T47D (cell line): ENCODE measurements around the gene TGM5.
"Not testable (repeated sequence)": the region's sequence is repeated elsewhere in the genome, so short reads cannot be mapped to it uniquely, and the experiment has no call there.

ENCODE experiments used
- DNase-seq, 2 experiments: peaks; one replicate each; pipeline versions ENCODE4 v3.0.0 to v3.0.0-alpha.2; 2011 to 2012; ENCODE audit warnings: low read depth in 1 of 2, low spot score in 1 of 2
- JUND ChIP-seq: IDR thresholded peaks from 2 replicates; pipeline ENCODE4 v1.6.1; 2012; ENCODE audit warnings: low read depth
- in situ Hi-C: cut with HindIII; loops from 2 replicates; pipeline ENCODE4 v1.10.0; 2016; ENCODE audit warnings: low sequenced_read_pairs, low pct_unique_long_range_greater_than_20kb

Gene TGM5

DNA sequence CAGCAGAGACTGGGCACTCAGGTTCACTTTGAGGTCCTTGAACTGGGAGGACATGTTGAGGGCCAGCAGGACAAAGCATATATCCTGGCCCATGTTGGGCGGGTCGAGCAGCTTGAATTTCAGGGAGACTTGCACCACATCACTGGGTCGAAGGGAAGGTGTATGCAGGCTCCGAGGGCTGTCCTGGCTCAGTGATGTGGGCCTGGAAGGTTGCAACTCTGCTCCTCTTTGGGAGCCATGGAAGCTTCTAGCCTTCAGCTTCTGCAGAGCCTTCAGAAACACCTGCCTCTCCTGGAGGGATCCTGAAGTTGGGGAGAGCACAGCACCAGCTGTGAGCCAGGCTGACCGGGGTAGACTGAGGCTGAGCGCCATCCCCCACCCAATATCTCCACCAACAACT, 31.2 kb downstream of the TGM5 start:
- in situ Hi-C loops = no loop called here
- DNase-seq = no peak
- no peak for TF ChIP-seq JUND

DNA sequence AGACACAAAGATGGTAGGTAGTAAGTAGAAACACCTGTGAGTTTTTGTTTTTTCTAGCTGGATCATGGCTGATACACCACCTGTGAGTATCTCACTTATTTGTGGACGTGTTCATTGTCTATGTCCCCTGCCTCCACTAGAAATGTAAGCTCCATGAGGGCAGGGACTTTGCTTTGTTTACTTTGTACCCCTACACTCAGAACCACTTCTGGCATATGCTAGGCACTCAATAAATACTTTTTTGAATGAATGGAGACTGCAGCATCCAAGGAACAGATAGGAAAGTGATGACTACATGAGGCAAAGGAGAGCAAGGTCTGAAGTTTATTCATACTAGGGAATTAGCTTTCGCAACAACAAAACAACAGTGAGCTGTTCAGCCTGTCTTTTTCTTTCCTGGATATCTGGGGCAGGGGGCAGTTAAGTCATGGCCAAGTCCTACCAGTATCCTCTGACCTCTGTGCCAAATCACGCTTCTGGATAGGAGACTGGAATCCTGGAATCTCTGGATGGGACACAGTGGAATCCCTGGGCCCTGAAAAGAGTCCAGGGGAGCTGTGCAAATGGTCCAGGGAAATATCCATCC, 34.3 kb downstream of the TGM5 start:
- TF ChIP-seq JUND = no peak
- in situ Hi-C loops = no loop called here
- DNase-seq = no peak

DNA sequence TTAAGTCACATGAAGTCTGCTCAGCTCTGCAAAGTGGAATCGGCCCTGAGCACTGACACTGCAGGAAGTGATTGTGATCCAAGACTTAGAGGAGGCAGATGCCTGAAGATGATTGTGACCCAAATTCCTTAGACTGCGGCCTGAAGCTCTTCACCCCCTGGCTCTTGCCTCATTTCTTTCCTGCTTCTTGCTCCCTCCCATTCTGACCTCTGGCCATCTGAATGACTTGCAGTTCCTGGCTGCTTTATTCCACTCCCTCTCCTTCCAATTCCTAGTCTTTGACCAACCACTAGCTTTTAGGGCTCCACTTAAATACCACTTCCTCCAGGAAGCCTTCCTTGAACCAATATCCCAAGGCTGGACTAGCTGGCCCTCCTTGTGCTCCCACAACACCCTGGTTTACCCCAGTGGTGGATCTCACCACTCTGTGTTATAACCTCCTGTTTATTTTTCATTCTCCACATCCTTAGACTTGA, 36.0 kb downstream of the TGM5 start:
- peak in 1 of 2 experiments; percentile 44 for DNase-seq
- in situ Hi-C loops = no loop called here

DNA sequence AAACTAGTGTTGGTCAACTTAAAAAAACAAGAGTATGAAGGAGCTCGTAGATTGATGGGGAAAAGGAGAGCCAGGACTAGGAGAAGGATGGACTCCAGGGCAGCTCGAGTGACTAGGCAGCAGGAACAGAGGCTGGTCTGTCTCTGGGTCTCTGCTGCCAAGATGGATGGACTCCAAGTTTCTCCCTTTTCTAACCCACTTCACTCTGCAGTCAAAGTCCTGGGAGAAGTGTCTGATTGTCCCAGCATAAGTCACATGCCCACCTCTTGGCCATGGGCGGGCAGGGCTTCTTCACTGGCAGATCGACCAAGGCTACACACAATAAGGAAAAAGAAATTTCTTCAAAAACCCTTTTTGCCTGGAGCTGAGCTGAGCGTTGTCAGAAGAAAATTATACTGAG, 36.8 kb downstream of the TGM5 start:
- in situ Hi-C loops = no loop called here
- TF ChIP-seq JUND = no peak
- no peak for DNase-seq

More for the DNA sequence above, 36.0 kb downstream of the TGM5 start:
- no peak for TF ChIP-seq JUND

DNA sequence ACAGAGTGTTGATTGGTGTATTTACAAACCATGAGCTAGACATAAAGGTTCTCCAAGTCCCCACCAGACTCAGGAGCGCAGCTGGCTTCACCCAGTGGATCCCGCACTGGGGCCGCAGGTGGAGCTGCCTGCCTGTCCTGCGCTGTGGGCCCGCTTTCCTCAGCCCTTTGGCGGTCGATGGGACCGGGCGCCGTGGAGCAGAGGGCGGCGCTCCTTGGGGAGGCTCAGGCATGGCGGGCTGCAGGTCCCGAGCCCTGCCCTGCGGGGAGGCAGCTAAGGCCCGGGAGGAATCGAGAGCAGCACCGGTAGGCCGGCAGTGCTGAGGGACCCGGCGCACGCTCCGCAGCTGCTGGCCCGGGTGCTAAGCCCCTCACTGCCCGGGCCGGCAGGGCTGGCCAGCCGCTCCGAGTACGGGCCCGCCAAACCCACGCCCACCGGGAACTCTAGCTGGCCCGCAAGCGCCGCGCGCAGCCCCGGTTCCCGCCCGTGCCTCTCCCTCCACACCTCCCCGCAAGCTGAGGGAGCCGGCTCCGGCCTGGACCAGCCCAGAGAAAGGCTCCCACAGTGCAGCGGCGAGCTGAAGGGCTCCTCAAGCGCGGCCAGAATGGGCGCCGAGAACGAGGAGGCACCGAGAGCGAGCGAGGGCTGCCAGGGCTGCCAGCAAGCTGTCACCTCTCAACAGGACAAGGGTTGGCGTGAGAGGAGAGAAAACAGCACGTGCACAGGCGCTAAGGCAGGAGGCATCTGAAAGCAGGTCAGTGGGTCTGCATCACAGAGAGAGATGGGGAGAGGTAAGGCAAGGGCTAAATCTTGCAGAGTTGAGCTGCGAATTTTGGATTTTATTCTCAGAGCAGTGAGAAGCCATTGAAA, 40.1 kb downstream of the TGM5 start:
- no peak for TF ChIP-seq JUND
- no peak for DNase-seq
- in situ Hi-C loops = no loop called here

DNA sequence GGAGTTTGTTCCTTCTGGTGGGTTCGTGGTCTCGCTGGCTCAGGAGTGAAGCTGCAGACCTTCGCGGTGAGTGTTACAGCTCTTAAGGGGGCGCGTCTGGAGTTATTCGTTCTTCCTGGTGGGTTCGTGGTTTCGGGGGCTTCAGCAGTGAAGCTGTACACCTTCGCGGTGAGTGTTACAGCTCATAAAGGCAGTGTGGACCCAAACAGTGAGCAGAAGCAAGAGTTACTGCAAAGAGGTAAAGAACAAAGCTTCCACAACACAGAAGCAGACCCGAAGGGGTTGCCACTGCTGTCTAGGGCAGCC, 40.8 kb downstream of the TGM5 start:
- DNase-seq, in situ Hi-C loops: not testable (repeated sequence)

DNA sequence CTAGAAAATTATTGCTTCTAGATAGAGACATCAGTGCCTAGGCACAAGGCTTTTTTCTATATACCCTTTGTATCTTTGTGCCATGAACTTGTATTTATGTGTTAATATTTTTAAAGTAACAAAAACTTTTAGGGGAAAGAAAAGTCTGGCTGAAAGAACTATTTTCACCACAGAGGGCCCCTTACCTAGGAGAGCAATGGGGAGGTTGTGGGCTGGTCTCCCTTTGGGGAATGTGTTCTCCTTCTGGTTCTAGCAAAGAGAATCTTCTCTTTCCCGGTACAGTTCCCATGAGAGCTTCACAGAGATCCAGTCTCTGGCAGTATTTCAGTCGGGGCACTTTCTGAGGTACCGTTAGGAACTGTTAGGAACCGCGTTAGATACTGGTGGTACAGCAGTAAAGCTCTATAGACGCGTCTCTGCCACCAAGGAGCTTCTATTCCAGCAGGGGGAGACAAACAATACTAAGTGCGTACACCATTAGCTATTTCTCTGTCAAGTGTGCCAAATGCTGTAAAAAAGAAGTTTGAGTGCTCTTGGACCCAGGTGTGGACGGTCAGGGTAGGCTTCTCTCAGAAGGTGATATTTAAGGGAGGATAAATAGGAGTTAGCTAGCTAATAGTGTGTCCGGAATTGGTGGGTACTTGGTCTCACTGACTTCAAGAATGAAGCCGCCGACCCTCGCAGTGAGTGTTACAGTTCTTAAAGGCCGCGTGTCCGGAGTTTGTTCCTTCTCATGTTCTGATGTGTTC, 41.4 kb downstream of the TGM5 start:
- no peak for TF ChIP-seq JUND
- in situ Hi-C loops = no loop called here
- DNase-seq = peak; percentile 75 to 79

DNA sequence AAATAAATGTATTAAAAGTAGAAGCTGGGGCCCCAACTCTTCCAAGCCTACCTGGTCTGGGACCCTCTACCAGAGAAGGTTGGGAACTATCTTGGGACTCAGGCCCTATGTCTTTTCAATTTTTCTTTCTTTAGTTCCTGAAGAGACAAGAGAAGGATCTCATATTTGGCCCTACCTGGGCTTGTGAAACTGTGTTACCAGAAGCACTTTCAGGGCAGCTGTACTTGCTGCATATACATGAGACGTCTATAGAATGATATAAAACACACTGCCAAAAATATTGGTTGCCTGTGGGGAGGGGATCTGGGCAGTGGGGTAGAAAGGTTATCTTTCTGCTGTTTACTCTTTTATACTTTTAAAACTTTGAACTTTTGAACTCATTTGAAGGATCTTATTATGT, 45.3 kb downstream of the TGM5 start:
- DNase-seq = no peak
- no peak for TF ChIP-seq JUND
- in situ Hi-C loops = no loop called here

DNA sequence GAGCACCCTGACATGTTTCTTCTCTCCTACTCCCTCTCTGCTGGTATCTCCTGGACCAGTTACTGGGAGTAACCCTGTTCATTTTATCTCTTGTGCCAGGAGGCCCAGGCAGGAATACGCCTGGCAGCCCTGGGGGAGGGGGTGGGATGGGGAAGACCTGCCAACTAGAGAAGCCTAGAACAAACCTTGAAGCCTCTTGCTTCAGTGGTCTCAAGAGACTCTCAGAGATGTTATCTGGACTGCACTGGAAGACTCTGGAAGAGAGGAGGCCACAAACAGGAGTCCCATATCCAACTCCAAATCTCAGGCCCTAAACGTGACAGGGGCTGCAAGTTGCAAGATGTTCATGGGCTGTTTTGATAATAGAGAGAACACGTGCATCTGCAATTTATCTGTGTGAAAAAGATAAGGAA, 45.7 kb downstream of the TGM5 start, which contains the start of gene EPB42:
TSS of gene EPB42 (minus strand) at position 28 of the 413 bp plus-strand sequence. CDS start 193 bp downstream, outside the sequence.
- in situ Hi-C loops = no loop called here
- no peak for TF ChIP-seq JUND
- DNase-seq = no peak

DNA sequence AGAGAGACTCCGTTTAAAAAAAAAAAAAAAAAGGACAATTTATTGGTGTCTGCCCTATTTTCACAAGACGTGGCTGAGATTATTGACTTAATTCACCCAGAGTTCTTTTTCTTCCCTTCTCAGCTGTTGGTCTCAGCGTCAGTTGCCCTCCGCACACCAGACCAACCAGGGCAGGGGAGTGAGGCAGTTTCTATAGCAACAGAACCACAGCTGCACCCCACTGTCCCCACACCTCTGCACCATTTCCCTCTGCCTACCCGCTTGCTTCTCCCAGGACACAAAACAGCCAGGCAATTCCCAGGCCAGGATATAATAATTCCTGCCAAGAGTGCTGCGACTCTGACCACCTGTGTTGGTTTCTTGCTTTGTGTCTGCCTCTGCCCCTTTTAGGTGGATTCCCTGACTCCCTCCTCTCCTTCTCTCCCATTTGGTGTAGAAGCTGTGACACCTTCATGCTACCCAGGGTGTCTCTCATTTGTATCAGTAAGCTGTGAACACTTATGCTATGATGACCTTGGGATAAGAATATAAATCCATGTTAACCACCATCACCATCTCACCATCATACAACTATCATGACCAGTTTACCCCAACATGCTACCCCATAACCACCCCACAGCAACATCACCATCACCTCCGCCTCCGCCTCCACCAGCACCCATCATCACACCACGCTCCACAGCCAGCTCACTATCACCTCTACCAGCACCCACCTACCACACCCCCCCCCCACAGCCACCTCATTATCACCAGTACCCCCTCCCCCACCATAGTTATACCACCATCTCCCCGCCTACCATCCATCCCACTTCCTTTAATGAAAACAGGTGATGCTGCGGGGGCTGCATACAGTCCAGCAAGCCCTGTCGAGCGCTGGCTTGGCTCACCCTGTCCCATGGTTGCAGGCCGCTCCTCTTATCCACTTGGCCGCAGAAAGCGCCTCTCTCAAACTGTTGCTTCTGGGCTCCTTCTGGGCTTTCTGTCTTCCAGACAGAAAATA, 46.5 kb downstream of the TGM5 start:
- TF ChIP-seq JUND = no peak
- in situ Hi-C loops = no loop called here
- no peak for DNase-seq

DNA sequence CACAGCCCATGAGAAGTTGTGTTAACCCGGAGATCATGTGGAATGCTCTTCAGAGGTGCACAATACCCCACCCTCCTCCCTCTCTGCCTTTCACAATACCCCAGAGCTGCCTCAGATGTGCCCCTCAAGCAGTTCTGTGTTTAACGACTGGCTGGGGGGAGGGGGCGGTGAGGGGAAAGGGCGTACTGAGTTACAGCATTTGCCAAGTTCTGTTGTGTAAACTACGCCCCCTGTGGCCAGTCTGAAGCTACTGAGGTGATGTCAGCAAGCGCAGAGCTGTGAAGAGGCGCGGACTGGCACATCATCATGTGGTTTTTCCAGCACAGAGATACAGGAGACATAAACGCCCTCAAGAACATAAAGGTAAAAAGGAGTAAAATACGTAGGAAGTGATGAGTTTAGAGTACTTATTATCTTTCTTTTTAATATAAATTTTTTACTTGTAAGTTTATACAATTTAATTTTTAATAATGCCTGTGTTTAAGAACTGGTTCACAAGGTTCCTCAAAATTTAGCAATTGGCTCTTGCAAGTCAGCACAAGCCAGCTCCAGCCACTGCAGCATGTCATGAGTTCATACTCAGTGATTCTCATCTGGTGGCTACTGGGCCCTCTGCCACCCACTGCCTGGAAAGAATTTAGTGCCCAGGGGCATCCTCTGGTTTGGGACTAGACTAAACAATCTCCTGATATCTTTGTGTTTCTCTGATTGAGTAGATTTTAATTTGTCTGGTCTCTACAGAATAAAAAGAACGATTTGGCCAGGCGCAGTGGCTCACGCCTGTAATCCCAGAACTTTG, 47.6 kb downstream of the TGM5 start:
- no peak for TF ChIP-seq JUND
- peak in 1 of 2 experiments; percentile 50 for DNase-seq
- in situ Hi-C loops = no loop called here

DNA sequence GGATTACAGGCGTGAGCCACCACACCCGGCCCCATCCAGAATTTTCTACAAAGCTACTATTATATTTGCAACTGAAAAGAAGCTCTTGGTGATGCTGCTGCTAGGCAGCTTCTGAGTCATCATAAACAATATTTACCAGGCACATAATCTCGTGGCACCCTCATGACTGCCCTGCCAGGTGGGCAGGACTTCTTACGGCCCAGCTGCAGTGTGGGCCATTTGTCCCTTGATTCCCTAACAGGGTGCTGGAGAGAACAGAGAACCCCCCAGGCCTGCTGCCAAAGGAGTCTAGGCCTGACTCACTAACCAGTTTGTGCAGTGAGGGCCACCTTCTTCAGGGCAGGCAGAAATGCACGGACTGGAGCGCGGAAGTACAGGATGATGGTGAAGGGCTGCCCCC, 50.8 kb downstream of the TGM5 start:
- no peak for TF ChIP-seq JUND
- DNase-seq = peak in 1 of 2 experiments; percentile 5
- in situ Hi-C loops = no loop called here
